Measurements from ENCODE around the gene ERCC4.

Gene ERCC4

GRCh38 chr16:13915033-13915635, 4.8 kb upstream of the ERCC4 start:
- no peak for DNase-seq (ENCODE audit: low read depth)
- TF ChIP-seq, protein P1, sequence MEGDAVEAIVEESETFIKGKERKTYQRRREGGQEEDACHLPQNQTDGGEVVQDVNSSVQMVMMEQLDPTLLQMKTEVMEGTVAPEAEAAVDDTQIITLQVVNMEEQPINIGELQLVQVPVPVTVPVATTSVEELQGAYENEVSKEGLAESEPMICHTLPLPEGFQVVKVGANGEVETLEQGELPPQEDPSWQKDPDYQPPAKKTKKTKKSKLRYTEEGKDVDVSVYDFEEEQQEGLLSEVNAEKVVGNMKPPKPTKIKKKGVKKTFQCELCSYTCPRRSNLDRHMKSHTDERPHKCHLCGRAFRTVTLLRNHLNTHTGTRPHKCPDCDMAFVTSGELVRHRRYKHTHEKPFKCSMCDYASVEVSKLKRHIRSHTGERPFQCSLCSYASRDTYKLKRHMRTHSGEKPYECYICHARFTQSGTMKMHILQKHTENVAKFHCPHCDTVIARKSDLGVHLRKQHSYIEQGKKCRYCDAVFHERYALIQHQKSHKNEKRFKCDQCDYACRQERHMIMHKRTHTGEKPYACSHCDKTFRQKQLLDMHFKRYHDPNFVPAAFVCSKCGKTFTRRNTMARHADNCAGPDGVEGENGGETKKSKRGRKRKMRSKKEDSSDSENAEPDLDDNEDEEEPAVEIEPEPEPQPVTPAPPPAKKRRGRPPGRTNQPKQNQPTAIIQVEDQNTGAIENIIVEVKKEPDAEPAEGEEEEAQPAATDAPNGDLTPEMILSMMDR (IDR thresholded peaks at IDR 0.05; ENCODE audit: insufficient read depth, low read depth, low read length, missing control alignments) = no peak
- no peak overlapping the region for H3K4me3 ChIP-seq (ENCODE audit: low read length)

GRCh38 chr16:13919330-13919682, 648 bp upstream of the ERCC4 start:
- peak; percentile 52 for DNase-seq (ENCODE audit: low read depth)
- TF ChIP-seq, protein P1 (IDR thresholded peaks at IDR 0.05; ENCODE audit: insufficient read depth, low read depth, low read length, missing control alignments) = no peak
- peak overlapping the region; percentile 9 for H3K4me3 ChIP-seq (ENCODE audit: low read length)

GRCh38 chr16:13920510-13920818, 510 bp downstream of the ERCC4 start:
- peak overlapping the region; percentile 92 for H3K4me3 ChIP-seq (ENCODE audit: low read length)
- no peak for DNase-seq (ENCODE audit: low read depth)
- TF ChIP-seq, protein P1 (IDR thresholded peaks at IDR 0.05; ENCODE audit: insufficient read depth, low read depth, low read length, missing control alignments) = no peak

- no peak overlapping the region for H3K4me3 ChIP-seq (ENCODE audit: low read length)
- TF ChIP-seq, protein P1 (IDR thresholded peaks at IDR 0.05; ENCODE audit: insufficient read depth, low read depth, low read length, missing control alignments) = no peak
- DNase-seq (ENCODE audit: low read depth) = no peak
Observed at GRCh38 chr16:13921328-13921727, 1.4 kb downstream of the ERCC4 start.

DNA sequence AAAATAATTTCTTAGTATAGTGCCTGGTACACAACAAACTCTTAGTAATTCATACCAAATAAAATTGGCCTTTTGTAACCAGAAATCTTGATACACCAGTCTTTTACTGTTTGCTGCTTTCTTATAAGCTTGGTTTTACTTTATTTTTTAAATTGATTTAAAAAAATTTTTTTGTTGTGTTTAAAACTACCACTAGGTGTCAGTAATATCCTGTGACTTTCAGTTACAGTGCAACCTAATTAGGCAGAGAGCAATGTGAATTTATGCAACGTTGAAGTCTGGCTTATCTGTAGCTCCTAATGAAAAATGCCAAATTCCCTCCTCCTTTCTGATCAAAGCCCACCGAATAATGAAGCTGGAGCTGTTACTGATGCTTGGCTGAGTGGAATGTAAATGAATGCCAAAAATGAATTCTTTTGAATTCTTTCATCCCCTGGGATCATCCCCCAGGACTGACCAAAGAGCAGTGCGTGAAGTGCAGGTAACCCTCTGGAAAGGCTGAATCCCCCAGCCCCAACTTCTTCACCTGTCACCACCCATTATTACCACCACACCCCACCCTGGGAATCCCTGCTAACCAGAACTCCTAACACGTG, 3.8 kb downstream of the ERCC4 start:
- DNase-seq (ENCODE audit: low read depth) = peak; percentile 65
- TF ChIP-seq, protein P1 (IDR thresholded peaks at IDR 0.05; ENCODE audit: insufficient read depth, low read depth, low read length, missing control alignments) = peak; percentile 41
- no peak overlapping the region for H3K4me3 ChIP-seq (ENCODE audit: low read length)

DNA sequence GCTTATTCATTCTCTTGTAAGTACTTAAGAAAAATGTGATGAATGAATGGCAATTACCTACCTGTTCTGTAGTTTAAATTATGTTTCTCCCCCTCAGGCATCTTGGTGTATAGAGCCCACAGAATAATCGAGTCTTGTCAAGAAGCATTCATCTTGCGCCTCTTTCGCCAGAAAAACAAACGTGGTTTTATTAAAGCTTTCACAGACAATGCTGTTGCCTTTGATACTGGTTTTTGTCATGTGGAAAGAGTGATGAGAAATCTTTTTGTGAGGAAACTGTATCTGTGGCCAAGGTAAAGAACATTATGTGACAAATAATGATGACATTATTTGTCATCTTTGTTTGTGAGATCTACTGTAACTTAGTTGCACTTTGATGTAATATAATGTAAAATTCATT, 6.5 kb downstream of the ERCC4 start:
- TF ChIP-seq, protein P1 (IDR thresholded peaks at IDR 0.05; ENCODE audit: insufficient read depth, low read depth, low read length, missing control alignments) = no peak
- no peak overlapping the region for H3K4me3 ChIP-seq (ENCODE audit: low read length)
- no peak for DNase-seq (ENCODE audit: low read depth)

GRCh38 chr16:13926891-13927290, 6.9 kb downstream of the ERCC4 start:
- no peak for DNase-seq (ENCODE audit: low read depth)
- TF ChIP-seq, protein P1 (IDR thresholded peaks at IDR 0.05; ENCODE audit: insufficient read depth, low read depth, low read length, missing control alignments) = no peak
- no peak overlapping the region for H3K4me3 ChIP-seq (ENCODE audit: low read length)
